HEK293 (cell line): Measurements from ENCODE around the gene SPATA2L.

ENCODE experiments used
- ZNF138 ChIP-seq: fragments of 450-650 bp; formaldehyde crosslinking; IDR thresholded peaks from 2 replicates; pipeline ENCODE4 v1.5.1; 2016; ENCODE audit warnings: missing biosample characterization, missing genetic modification characterization, borderline replicate concordance
- ZNF184 ChIP-seq: fragments of 450-650 bp; IDR thresholded peaks from 2 replicates; pipeline ENCODE4 v1.5.1; 2018; ENCODE audit warnings: missing biosample characterization, mild to moderate bottlenecking, missing genetic modification characterization
- ZNF433 ChIP-seq: fragments of 450-650 bp; formaldehyde crosslinking; IDR thresholded peaks from 2 replicates; pipeline ENCODE4 v1.5.1; 2016; ENCODE audit warnings: missing biosample characterization, missing genetic modification characterization, low read depth
- ZNF629 ChIP-seq: fragments of 450-650 bp; formaldehyde crosslinking; IDR thresholded peaks from 2 replicates; pipeline ENCODE4 v1.5.1; 2017; ENCODE audit warnings: missing biosample characterization, missing genetic modification characterization
- ZNF792 ChIP-seq: fragments of 450-650 bp; formaldehyde crosslinking; IDR thresholded peaks from 2 replicates; pipeline ENCODE4 v1.5.1; 2016; ENCODE audit warnings: missing biosample characterization, missing genetic modification characterization
- TF ChIP-seq, protein P1 (sequence below): fragments of 450-650 bp; formaldehyde crosslinking; IDR thresholded peaks from 2 replicates; pipeline ENCODE4 v1.5.1; 2016; ENCODE audit warnings: missing biosample characterization, missing genetic modification characterization
- TF ChIP-seq, protein P2 (sequence below): fragments of 450-650 bp; formaldehyde crosslinking; IDR thresholded peaks from 2 replicates; pipeline ENCODE4 v1.5.1; 2016; ENCODE audit warnings: missing biosample characterization, missing genetic modification characterization
- TF ChIP-seq, protein P3 (sequence below): fragments of 450-650 bp; formaldehyde crosslinking; IDR thresholded peaks from 2 replicates; pipeline ENCODE4 v1.5.1; 2016; ENCODE audit warnings: missing biosample characterization, missing genetic modification characterization

DNA sequence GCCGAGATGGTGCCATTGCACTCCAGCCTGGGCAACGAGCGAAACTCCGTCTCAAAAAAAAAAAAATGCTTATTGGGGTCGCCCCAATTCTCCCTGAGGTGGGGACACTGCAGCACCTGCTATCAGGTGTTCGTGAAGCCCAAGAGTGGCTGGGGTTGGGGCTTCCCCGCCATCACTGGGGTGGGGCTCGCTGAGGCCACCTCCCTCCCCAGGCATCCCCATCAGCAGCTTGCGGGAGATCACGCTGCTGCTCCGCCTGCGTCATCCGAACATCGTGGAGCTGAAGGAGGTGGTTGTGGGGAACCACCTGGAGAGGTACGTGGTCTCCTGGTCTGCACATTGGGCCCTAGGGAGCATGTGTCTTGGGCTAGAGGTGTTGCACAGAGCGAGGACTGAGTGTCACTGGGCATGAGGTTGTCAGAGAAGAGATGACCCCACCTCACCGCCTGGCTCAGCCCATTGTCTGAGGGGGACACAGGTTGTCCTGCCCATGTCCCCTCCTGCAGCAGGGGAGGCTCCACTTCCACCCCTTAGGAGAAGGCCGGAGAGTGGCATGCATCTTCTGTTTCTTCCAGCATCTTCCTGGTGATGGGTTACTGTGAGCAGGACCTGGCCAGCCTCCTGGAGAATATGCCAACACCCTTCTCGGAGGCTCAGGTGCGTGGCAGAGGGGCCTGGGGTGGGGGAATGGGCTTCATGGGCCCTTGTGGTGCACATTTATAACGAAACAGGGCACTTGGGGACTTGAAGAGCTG lies 10.1 kb downstream of the SPATA2L start:
- TF ChIP-seq ZNF629 (tag by site-specific recombination): no peak
- TF ChIP-seq ZNF792 (tag by site-specific recombination): no peak
- no peak for TF ChIP-seq ZNF184 (tag by site-specific recombination)
- no peak for TF ChIP-seq ZNF433 (tag by site-specific recombination)
- TF ChIP-seq, protein P1, sequence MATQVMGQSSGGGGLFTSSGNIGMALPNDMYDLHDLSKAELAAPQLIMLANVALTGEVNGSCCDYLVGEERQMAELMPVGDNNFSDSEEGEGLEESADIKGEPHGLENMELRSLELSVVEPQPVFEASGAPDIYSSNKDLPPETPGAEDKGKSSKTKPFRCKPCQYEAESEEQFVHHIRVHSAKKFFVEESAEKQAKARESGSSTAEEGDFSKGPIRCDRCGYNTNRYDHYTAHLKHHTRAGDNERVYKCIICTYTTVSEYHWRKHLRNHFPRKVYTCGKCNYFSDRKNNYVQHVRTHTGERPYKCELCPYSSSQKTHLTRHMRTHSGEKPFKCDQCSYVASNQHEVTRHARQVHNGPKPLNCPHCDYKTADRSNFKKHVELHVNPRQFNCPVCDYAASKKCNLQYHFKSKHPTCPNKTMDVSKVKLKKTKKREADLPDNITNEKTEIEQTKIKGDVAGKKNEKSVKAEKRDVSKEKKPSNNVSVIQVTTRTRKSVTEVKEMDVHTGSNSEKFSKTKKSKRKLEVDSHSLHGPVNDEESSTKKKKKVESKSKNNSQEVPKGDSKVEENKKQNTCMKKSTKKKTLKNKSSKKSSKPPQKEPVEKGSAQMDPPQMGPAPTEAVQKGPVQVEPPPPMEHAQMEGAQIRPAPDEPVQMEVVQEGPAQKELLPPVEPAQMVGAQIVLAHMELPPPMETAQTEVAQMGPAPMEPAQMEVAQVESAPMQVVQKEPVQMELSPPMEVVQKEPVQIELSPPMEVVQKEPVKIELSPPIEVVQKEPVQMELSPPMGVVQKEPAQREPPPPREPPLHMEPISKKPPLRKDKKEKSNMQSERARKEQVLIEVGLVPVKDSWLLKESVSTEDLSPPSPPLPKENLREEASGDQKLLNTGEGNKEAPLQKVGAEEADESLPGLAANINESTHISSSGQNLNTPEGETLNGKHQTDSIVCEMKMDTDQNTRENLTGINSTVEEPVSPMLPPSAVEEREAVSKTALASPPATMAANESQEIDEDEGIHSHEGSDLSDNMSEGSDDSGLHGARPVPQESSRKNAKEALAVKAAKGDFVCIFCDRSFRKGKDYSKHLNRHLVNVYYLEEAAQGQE: no peak
- TF ChIP-seq, protein P2, sequence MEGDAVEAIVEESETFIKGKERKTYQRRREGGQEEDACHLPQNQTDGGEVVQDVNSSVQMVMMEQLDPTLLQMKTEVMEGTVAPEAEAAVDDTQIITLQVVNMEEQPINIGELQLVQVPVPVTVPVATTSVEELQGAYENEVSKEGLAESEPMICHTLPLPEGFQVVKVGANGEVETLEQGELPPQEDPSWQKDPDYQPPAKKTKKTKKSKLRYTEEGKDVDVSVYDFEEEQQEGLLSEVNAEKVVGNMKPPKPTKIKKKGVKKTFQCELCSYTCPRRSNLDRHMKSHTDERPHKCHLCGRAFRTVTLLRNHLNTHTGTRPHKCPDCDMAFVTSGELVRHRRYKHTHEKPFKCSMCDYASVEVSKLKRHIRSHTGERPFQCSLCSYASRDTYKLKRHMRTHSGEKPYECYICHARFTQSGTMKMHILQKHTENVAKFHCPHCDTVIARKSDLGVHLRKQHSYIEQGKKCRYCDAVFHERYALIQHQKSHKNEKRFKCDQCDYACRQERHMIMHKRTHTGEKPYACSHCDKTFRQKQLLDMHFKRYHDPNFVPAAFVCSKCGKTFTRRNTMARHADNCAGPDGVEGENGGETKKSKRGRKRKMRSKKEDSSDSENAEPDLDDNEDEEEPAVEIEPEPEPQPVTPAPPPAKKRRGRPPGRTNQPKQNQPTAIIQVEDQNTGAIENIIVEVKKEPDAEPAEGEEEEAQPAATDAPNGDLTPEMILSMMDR (tag by site-specific recombination): no peak
- TF ChIP-seq, protein P3, sequence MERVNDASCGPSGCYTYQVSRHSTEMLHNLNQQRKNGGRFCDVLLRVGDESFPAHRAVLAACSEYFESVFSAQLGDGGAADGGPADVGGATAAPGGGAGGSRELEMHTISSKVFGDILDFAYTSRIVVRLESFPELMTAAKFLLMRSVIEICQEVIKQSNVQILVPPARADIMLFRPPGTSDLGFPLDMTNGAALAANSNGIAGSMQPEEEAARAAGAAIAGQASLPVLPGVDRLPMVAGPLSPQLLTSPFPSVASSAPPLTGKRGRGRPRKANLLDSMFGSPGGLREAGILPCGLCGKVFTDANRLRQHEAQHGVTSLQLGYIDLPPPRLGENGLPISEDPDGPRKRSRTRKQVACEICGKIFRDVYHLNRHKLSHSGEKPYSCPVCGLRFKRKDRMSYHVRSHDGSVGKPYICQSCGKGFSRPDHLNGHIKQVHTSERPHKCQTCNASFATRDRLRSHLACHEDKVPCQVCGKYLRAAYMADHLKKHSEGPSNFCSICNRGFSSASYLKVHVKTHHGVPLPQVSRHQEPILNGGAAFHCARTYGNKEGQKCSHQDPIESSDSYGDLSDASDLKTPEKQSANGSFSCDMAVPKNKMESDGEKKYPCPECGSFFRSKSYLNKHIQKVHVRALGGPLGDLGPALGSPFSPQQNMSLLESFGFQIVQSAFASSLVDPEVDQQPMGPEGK (tag by site-specific recombination): no peak
- TF ChIP-seq ZNF138: no peak
